H7 (cell line): ENCODE data around the gene PSENEN. TPM values are rescaled to one million over a fixed set of nuclear protein-coding genes. Genes with fewer than 3 reads are reported as not detected.

ENCODE experiments used
- DNase-seq: peaks from one replicate; pipeline ENCODE4 v3.0.0; 2012
- H3K27me3 ChIP-seq: 2 replicates; pipeline ENCODE4 v1.6.0; 2011; ENCODE audit warnings: mild to moderate bottlenecking, low read length; ENCODE audit not compliant: control insufficient read depth, insufficient read depth
- H3K36me3 ChIP-seq: replicated peaks from 2 replicates; pipeline ENCODE4 v1.5.1; 2011; ENCODE audit warnings: low read length; ENCODE audit not compliant: control insufficient read depth, insufficient read depth
- H3K4me3 ChIP-seq: 2 replicates; pipeline ENCODE4 v1.5.1; 2011; ENCODE audit warnings: low read depth, mild to moderate bottlenecking, control low read depth, low read length, moderate library complexity; ENCODE audit not compliant: insufficient read depth
- total RNA-seq: library from RNA; depleted of rRNA; stranded (reverse); fragments of >200 nt; shearing (Covaris generic); gene quantifications from 2 replicates; pipeline ENCODE4 v1.2.3, GENCODE V29; 2014

The PSENEN gene
- total RNA-seq, 1 experiment from 2014 or later: 58.6 TPM

GRCh38 chr19:35748106-35749020 is 2.9 kb downstream of the PSENEN start, which contains the start of gene LIN37:
Gene LIN37 (plus strand): TSS chr19:35748576. CDS start chr19:35748725, 149 bp downstream.
- Histone ChIP-seq H3K36me3 (peaks cover 1% of the 10 kb centered on the region; the same call in 1 of the 2 replicates), H3K4me3 (peak within 1 kb of the TSS; percentile 79), H3K27me3 (no peaks in the 10 kb centered on the region)
- DNase-seq: peak; percentile 96

GRCh38 chr19:35750167-35750566 is 4.7 kb downstream of the PSENEN start:
- H3K27me3 ChIP-seq: peaks cover 2% of the 10 kb centered on the region
- H3K36me3 ChIP-seq: peaks cover 1% of the 10 kb centered on the region; the same call in 1 of the 2 replicates
- no peak for DNase-seq
- H3K4me3 ChIP-seq: no peak overlapping the region

GRCh38 chr19:35751839-35752745 is 6.6 kb downstream of the PSENEN start:
- no peak overlapping the region for H3K4me3 ChIP-seq
- DNase-seq: no peak
- peaks cover 13% of the 10 kb centered on the region for H3K27me3 ChIP-seq
- no peaks in the 10 kb centered on the region for H3K36me3 ChIP-seq

GRCh38 chr19:35752746-35753350 is 7.4 kb downstream of the PSENEN start:
- DNase-seq: no peak

GRCh38 chr19:35753634-35754369 is 8.4 kb downstream of the PSENEN start:
- DNase-seq: no peak
- Histone ChIP-seq H3K4me3 (no peak overlapping the region), H3K36me3 (no peaks in the 10 kb centered on the region), H3K27me3 (peaks cover 13% of the 10 kb centered on the region)

More at GRCh38 chr19:35752746-35753350, 7.4 kb downstream of the PSENEN start:
- Histone ChIP-seq H3K27me3 (peaks cover 13% of the 10 kb centered on the region), H3K4me3 (no peak overlapping the region), H3K36me3 (no peaks in the 10 kb centered on the region)

- DNase-seq: no peak
- Histone ChIP-seq H3K4me3 (no peak overlapping the region), H3K36me3 (no peaks in the 10 kb centered on the region; the same call in 1 of the 2 replicates), H3K27me3 (peaks cover 13% of the 10 kb centered on the region)
Observed at GRCh38 chr19:35754370-35755130, 9.1 kb downstream of the PSENEN start.

- peaks cover 13% of the 10 kb centered on the region for H3K27me3 ChIP-seq
- no peak for DNase-seq
- no peaks in the 10 kb centered on the region; the same call in none of the 2 replicates for H3K36me3 ChIP-seq
- H3K4me3 ChIP-seq: peak overlapping the region; percentile 47
Observed at GRCh38 chr19:35755131-35755549, 9.7 kb downstream of the PSENEN start.

GRCh38 chr19:35755550-35756376 is 10.3 kb downstream of the PSENEN start:
- peak; percentile 81 for DNase-seq
- H3K4me3 ChIP-seq: peak overlapping the region; percentile 47
- H3K27me3 ChIP-seq: peaks cover 13% of the 10 kb centered on the region
- no peaks in the 10 kb centered on the region; the same call in none of the 2 replicates for H3K36me3 ChIP-seq

GRCh38 chr19:35756377-35757230 is 11.2 kb downstream of the PSENEN start, which contains the start of gene HSPB6:
Gene HSPB6 (minus strand): TSS chr19:35757029. CDS start chr19:35757008, 21 bp downstream.
- peak; percentile 77 for DNase-seq
- Histone ChIP-seq H3K4me3 (peak within 1 kb of the TSS; percentile 47), H3K27me3 (peaks cover 13% of the 10 kb centered on the region), H3K36me3 (no peaks in the 10 kb centered on the region; the same call in none of the 2 replicates)

- H3K36me3 ChIP-seq: peaks cover 5% of the 10 kb centered on the region
- H3K4me3 ChIP-seq: peak overlapping the region; percentile 47
- DNase-seq: peak; percentile 74
- peaks cover 13% of the 10 kb centered on the region for H3K27me3 ChIP-seq
Observed at GRCh38 chr19:35757231-35757748, 11.8 kb downstream of the PSENEN start.

GRCh38 chr19:35757749-35758608 is 12.5 kb downstream of the PSENEN start, which contains the start of gene PROSER3:
Gene PROSER3 (plus strand): TSS chr19:35758176. CDS start chr19:35758216, 40 bp downstream.
- DNase-seq: peak; percentile 99
- peaks cover 8% of the 10 kb centered on the region for H3K36me3 ChIP-seq
- peak within 1 kb of the TSS; percentile 97 for H3K4me3 ChIP-seq
- peaks cover 13% of the 10 kb centered on the region for H3K27me3 ChIP-seq
